Measurements from ENCODE around the gene TFPT.

DNA sequence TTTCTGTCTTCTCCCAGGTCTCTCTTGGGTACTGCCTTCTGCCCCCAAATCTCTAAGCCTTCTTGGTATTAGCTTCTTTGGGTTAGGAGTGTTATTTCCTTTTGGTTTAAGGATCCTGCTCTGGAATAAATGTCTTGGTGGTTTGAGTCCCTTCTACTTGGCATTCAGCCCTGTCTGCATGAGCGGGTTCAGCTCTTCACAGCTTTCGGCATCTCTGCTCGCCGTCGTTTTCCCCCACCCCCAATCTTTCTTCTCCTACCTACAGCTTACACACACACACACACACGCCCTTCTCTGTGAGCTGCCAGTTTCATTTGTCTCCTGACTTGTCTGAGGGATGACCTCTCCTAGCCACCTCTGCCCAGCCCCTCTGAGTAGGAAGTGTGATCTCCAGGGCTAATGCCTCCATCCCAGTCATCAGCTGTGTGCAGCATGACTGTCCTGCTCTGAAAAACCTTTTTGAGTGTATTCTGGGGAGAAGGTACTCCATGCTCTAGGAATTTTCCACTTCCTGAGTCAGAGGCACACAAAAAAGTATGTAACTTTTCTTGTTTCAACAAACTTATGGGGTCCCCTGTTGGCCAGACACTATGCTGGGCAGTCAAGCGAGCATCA is 26.8 kb upstream of the TFPT start:
- TF ChIP-seq, protein P1, sequence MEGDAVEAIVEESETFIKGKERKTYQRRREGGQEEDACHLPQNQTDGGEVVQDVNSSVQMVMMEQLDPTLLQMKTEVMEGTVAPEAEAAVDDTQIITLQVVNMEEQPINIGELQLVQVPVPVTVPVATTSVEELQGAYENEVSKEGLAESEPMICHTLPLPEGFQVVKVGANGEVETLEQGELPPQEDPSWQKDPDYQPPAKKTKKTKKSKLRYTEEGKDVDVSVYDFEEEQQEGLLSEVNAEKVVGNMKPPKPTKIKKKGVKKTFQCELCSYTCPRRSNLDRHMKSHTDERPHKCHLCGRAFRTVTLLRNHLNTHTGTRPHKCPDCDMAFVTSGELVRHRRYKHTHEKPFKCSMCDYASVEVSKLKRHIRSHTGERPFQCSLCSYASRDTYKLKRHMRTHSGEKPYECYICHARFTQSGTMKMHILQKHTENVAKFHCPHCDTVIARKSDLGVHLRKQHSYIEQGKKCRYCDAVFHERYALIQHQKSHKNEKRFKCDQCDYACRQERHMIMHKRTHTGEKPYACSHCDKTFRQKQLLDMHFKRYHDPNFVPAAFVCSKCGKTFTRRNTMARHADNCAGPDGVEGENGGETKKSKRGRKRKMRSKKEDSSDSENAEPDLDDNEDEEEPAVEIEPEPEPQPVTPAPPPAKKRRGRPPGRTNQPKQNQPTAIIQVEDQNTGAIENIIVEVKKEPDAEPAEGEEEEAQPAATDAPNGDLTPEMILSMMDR (IDR thresholded peaks at IDR 0.05): no peak
- no peak for TF ChIP-seq POLR2A (IDR thresholded peaks at IDR 0.05)
